ENCODE measurements around the gene PRR36. TPM values are rescaled to one million over a fixed set of nuclear protein-coding genes. Genes with fewer than 3 reads are reported as not detected.

The PRR36 gene
- total RNA-seq, 2 donors from 2014 or later, result 0.22 to 0.37 TPM

DNA sequence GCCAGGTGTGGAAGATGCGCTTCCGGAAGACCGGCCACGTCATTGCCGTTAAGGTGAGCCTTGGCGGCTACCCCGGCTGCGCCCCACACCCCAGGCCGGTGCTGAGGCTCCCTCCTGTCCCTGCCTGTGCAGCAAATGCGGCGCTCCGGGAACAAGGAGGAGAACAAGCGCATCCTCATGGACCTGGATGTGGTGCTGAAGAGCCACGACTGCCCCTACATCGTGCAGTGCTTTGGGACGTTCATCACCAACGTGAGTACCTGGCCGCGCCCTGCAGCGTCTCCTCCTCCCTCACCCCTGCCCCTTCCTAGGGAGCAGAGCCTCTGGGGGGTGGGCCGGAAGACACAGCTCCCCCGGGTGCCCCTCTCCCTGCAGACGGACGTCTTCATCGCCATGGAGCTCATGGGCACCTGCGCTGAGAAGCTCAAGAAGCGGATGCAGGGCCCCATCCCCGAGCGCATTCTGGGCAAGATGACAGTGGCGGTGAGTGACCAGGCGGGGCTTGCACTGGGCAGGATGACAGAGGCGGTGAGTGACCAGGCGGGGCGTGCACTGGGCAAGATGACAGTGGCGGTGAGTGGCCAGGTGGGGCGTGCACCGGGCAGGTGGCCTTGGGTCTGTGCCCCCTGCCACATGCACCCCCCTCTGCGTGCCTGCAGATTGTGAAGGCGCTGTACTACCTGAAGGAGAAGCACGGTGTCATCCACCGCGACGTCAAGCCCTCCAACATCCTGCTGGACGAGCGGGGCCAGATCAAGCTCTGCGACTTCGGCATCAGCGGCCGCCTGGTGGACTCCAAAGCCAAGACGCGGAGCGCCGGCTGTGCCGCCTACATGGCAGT lies 36.4 kb upstream of the PRR36 start:
- H3K27me3 ChIP-seq, result peaks cover 8% of the 10 kb centered on the region
- no peak for DNase-seq
- H3K9me3 ChIP-seq, result no peaks in the 10 kb centered on the region
- no peaks in the 10 kb centered on the region for H3K4me1 ChIP-seq
- H3K4me3 ChIP-seq, result no peak overlapping the region
- H3K36me3 ChIP-seq, result peaks cover 8% of the 10 kb centered on the region
- H3K27ac ChIP-seq, result no peak overlapping the region
- TF ChIP-seq, protein P1, sequence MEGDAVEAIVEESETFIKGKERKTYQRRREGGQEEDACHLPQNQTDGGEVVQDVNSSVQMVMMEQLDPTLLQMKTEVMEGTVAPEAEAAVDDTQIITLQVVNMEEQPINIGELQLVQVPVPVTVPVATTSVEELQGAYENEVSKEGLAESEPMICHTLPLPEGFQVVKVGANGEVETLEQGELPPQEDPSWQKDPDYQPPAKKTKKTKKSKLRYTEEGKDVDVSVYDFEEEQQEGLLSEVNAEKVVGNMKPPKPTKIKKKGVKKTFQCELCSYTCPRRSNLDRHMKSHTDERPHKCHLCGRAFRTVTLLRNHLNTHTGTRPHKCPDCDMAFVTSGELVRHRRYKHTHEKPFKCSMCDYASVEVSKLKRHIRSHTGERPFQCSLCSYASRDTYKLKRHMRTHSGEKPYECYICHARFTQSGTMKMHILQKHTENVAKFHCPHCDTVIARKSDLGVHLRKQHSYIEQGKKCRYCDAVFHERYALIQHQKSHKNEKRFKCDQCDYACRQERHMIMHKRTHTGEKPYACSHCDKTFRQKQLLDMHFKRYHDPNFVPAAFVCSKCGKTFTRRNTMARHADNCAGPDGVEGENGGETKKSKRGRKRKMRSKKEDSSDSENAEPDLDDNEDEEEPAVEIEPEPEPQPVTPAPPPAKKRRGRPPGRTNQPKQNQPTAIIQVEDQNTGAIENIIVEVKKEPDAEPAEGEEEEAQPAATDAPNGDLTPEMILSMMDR (IDR thresholded peaks at IDR 0.05), result no peak
- no peak overlapping the region for H3K9ac ChIP-seq (ENCODE audit: low read depth in 2 of 2, low read length in 2 of 2)
- intact Hi-C loops (cut with DNase I), result no loop called here

DNA sequence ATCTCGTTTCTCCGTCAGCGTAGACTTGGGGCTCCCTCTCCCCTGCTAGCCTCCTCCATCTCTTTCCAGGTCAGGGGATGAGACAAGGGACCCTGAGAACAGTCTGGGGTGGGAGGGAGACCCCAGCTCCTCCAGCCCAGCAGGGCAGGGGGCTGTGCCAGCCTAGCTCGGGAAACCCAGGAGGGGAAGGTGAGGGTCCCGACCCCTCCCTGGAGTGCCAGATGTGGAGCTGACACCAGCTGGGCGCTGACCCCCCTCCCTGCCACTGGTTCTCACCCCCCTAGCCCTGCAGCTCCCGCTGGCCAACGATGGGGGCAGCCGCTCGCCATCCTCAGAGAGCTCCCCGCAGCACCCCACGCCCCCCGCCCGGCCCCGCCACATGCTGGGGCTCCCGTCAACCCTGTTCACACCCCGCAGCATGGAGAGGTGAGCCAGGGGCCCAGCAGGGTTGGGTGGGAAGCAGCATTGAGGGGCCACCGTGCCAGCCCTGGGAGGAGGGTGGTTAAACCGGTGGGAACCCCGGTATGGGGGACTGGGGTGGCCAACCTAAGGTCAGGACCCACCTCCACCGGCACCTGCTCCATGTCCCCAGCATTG lies 35.4 kb upstream of the PRR36 start:
- TF ChIP-seq, protein P1 (IDR thresholded peaks at IDR 0.05), result no peak
- Histone ChIP-seq H3K4me3 (no peak overlapping the region), H3K27me3 (no peaks in the 10 kb centered on the region), H3K4me1 (peaks cover 9% of the 10 kb centered on the region), H3K9me3 (no peaks in the 10 kb centered on the region), H3K9ac (ENCODE audit: low read depth in 2 of 2, low read length in 2 of 2) (no peak overlapping the region), H3K36me3 (peaks cover 8% of the 10 kb centered on the region), H3K27ac (no peak overlapping the region)
- no peak for DNase-seq
- intact Hi-C loops (cut with DNase I), result no loop called here

DNA sequence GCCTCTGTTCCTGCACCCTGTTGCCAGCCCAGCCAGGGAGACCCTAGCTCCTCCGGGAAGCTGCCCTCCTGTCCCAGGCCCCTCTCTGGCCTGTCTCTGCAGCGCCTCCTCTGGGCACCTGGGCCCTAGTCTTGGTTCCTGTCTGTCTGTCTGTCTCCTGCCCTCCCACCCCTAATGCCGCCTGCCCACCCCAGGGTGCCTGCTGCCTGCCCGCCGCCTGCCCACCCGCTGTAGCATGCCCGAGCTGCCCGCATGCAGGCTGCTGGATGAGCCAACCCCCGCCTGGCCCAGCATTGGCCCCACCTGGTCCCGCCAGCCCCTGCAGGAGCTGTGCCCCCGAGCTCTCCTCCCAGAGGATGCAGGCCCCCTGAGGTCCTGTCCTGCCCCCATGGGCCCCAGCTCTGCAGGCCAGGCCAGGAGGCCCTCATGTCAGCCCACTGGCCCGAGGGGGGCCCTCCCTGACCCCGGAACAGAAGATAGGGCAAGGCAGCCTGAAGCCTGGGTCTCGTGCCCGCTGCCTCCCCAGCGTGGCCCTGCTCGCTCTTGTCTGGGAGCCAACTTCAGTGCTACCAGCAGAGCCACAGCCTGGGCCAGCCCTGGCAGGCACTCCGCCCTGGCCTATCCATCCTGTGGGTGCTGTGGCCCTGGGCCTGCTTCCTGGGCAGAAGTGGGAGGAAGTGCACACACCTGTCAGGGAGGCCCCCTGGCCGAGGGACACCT lies 34.7 kb upstream of the PRR36 start:
- no peak for DNase-seq
- Histone ChIP-seq H3K27me3 (no peaks in the 10 kb centered on the region), H3K4me3 (no peak overlapping the region), H3K36me3 (peaks cover 8% of the 10 kb centered on the region), H3K9ac (ENCODE audit: low read depth in 2 of 2, low read length in 2 of 2) (no peak overlapping the region), H3K9me3 (no peaks in the 10 kb centered on the region), H3K27ac (no peak overlapping the region), H3K4me1 (peaks cover 10% of the 10 kb centered on the region)
- intact Hi-C loops (cut with DNase I), result no loop called here
- TF ChIP-seq, protein P1 (IDR thresholded peaks at IDR 0.05), result no peak

DNA sequence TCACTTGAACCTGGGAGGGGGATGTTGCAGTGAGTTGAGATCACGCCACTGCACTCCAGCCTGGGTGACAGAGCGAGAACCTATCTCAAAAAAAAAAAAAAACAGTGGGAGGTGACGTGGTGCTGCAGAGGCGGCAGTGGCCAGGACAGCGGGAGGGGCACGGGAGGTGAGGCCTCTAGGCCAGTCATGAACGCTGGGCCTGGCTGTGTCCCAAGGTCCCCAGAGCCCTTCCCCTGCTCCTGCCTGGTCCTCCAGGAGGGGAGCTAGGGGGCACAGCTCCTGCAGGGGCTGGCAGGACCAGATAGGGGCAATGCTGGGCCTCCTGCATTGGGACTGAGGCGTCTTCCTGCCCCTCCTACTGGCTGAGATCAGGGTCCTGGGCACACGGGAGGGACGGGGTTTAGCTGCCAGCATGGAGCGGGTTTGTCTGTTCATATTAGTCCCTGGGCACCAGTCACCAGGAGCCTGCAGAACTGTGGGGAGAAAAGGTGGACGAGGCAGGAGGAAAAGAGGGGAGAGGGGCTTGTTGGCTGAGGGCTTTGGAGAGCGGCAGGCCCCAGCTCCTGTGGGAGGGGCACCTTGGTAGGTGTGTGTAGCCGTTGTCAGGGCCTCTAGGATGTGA lies 34.0 kb upstream of the PRR36 start:
- Histone ChIP-seq H3K4me3 (no peak overlapping the region), H3K9ac (ENCODE audit: low read depth in 2 of 2, low read length in 2 of 2) (no peak overlapping the region), H3K36me3 (peaks cover 8% of the 10 kb centered on the region), H3K4me1 (peaks cover 10% of the 10 kb centered on the region), H3K27me3 (no peaks in the 10 kb centered on the region), H3K9me3 (no peaks in the 10 kb centered on the region), H3K27ac (no peak overlapping the region)
- intact Hi-C loops (cut with DNase I), result no loop called here
- DNase-seq, result no peak
- TF ChIP-seq, protein P1 (IDR thresholded peaks at IDR 0.05), result no peak

DNA sequence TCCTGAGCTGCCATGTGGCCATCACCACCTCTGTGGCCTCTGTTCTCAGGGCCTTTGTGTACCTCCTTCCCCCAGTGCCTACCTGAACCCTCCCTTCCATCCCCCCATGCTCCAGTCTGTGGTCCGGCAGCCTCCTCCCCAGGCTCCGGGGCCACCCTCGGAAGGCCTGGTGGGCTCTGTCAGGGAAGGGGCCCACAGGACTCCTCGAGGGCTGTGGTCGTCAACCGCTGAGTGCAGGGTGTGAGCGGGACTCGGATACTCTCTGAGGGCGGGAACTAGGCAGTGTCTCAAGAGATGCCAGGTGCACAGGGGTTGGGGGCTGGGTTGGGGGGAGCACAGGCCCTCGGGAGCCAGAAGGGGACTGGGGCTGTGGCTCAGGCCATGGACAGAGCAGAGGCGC lies 33.4 kb upstream of the PRR36 start:
- intact Hi-C loops (cut with DNase I), result no loop called here
- DNase-seq, result no peak
- H3K27me3 ChIP-seq, result no peaks in the 10 kb centered on the region
- TF ChIP-seq, protein P1 (IDR thresholded peaks at IDR 0.05), result no peak
- H3K4me1 ChIP-seq, result peaks cover 13% of the 10 kb centered on the region
- H3K4me3 ChIP-seq, result no peak overlapping the region
- H3K27ac ChIP-seq, result no peak overlapping the region
- peaks cover 8% of the 10 kb centered on the region for H3K36me3 ChIP-seq
- no peak overlapping the region for H3K9ac ChIP-seq (ENCODE audit: low read depth in 2 of 2, low read length in 2 of 2)
- no peaks in the 10 kb centered on the region for H3K9me3 ChIP-seq

Data from colonic mucosa (tissue), 4 donors.